ENCODE results near the gene VAMP2. TPM values are rescaled to one million over a fixed set of nuclear protein-coding genes. Genes with fewer than 3 reads are reported as not detected.

The VAMP2 gene
- total and polyA plus RNA-seq, 9 of the 15 experiments (the other 6 are each of a cell fraction or from before 2014, with no cell fraction given): 2.3 to 31.8 (median 6.0) TPM

GRCh38 chr17:8189711-8190477 lies 27.1 kb upstream of the VAMP2 start, which contains the start of gene BORCS6 (continued):
- TF ChIP-seq UBTF (IDR thresholded peaks at IDR 0.05; ENCODE audit: borderline replicate concordance in 1 of 2, low read depth in 2 of 2, low read length in 2 of 2) (peak; percentile 87 to 91; a peak in 3 of 4 replicates), HMG20A (CRISPR knock-in tag; conservative IDR thresholded peaks at IDR 0.05) (no peak), SIN3B (IDR thresholded peaks at IDR 0.05; ENCODE audit: low read depth) (no peak), YY1 (IDR thresholded peaks at IDR 0.05; ENCODE audit: borderline replicate concordance in 1 of 3, control insufficient read depth in 1 of 3, extremely low read depth in 1 of 3, insufficient read depth in 3 of 3, insufficient read length in 1 of 3, insufficient replicate concordance in 2 of 3, low read depth in 1 of 3, low read length in 2 of 3) (peak in 2 of 3 experiments; percentile 46 to 63), ZNF717 (CRISPR knock-in tag; IDR thresholded peaks at IDR 0.05) (no peak), ZNF408 (CRISPR knock-in tag; IDR thresholded peaks at IDR 0.05; ENCODE audit: low read depth) (no peak), KLF10 (CRISPR knock-in tag; IDR thresholded peaks at IDR 0.05) (no peak), ZNF3 (CRISPR knock-in tag; IDR thresholded peaks at IDR 0.05) (no peak), SETDB1 (IDR thresholded peaks at IDR 0.05; ENCODE audit: low read length) (no peak), STAG1 (CRISPR knock-in tag; IDR thresholded peaks at IDR 0.05; ENCODE audit: borderline replicate concordance) (no peak), SMAD2 (IDR thresholded peaks at IDR 0.05; ENCODE audit: low read depth, low read length) (no peak), RBM39 (optimal IDR thresholded peaks at IDR 0.05; ENCODE audit: low read depth, low read length) (no peak), KAT2B (IDR thresholded peaks at IDR 0.05; ENCODE audit: low read depth, low read length) (no peak), MAX (CRISPR knock-in tag; IDR thresholded peaks at IDR 0.05) (no peak; the same call in 1 of the 2 replicates), SP2 (IDR thresholded peaks at IDR 0.05; ENCODE audit: extremely low read depth, low read depth, low read length, poor library complexity, severe bottlenecking) (peak; percentile 22), TFAM (CRISPR knock-in tag; conservative IDR thresholded peaks at IDR 0.05) (no peak), FOXK2 (conservative IDR thresholded peaks at IDR 0.05 in 1 of 2, IDR thresholded peaks at IDR 0.05 in 1 of 2; ENCODE audit: low read depth in 2 of 2) (peak in 1 of 2 experiments; percentile 88; a peak in 2 of 4 replicates), TARDBP (IDR thresholded peaks at IDR 0.05) (no peak), BHLHE40 (IDR thresholded peaks at IDR 0.05; ENCODE audit: low read length) (peak; percentile 65), CBFA2T3 (IDR thresholded peaks at IDR 0.05) (no peak), GMEB1 (CRISPR knock-in tag; IDR thresholded peaks at IDR 0.05) (peak; percentile 30; the same call in 1 of the 2 replicates), PURB (CRISPR knock-in tag; IDR thresholded peaks at IDR 0.05; ENCODE audit: low read depth) (no peak), SMARCB1 (IDR thresholded peaks at IDR 0.05; ENCODE audit: insufficient read length, low read depth) (no peak), ARHGAP35 (IDR thresholded peaks at IDR 0.05; ENCODE audit: partially characterized antibody) (no peak), ZNF217 (CRISPR knock-in tag; IDR thresholded peaks at IDR 0.05) (no peak), PTTG1 (tag; IDR thresholded peaks at IDR 0.05; ENCODE audit: low read depth) (no peak)
